Measurements from ENCODE around the gene USP44.

- TF ChIP-seq CTCF (IDR thresholded peaks at IDR 0.05), result no peak
- no peak for TF ChIP-seq POLR2A (IDR thresholded peaks at IDR 0.05)
- no peak for TF ChIP-seq EP300 (IDR thresholded peaks at IDR 0.05; ENCODE audit: low read depth)
Measured at GRCh38 chr12:95547522-95548055, 3.7 kb downstream of the USP44 start.

Measured in transverse colon (tissue), 3 donors.